Osteoblast (primary cell): ENCODE data around the gene RBM19. TPM values are rescaled to one million over a fixed set of nuclear protein-coding genes. Genes with fewer than 3 reads are reported as not detected.

ENCODE experiments used
- DNase-seq: peaks from one replicate; pipeline ENCODE4 v3.0.0; 2011; ENCODE audit warnings: low spot score, mixed read lengths; ENCODE audit not compliant: insufficient read length; ENCODE audit errors: missing footprints
- H2AFZ ChIP-seq: 2 replicates; pipeline ENCODE4 v1.6.0; 2011; ENCODE audit warnings: mild to moderate bottlenecking, low read length
- H3K27ac ChIP-seq: 2 replicates; pipeline ENCODE4 v1.5.1; 2011; ENCODE audit warnings: mild to moderate bottlenecking, low read depth, low read length, moderate library complexity
- H3K27me3 ChIP-seq: 2 replicates; pipeline ENCODE4 v1.6.0; 2012; ENCODE audit warnings: mild to moderate bottlenecking, control low read depth, inconsistent platforms, low read length, moderate library complexity; ENCODE audit not compliant: insufficient read depth
- H3K36me3 ChIP-seq: 2 replicates; pipeline ENCODE4 v1.5.1; 2011; ENCODE audit warnings: mild to moderate bottlenecking, low read length, control low read depth, moderate library complexity; ENCODE audit not compliant: insufficient read depth
- H3K4me1 ChIP-seq: 2 replicates; pipeline ENCODE4 v1.5.1; 2011; ENCODE audit warnings: mild to moderate bottlenecking, low read length, control low read depth, moderate library complexity; ENCODE audit not compliant: insufficient read depth
- H3K4me2 ChIP-seq: 2 replicates; pipeline ENCODE4 v1.6.0; 2011; ENCODE audit warnings: mild to moderate bottlenecking, low read length; ENCODE audit not compliant: insufficient read depth
- H3K4me3 ChIP-seq: fragments of 200-600 bp; sonication (generic); 3 replicates; pipeline ENCODE4 v1.5.1; 2012; ENCODE audit warnings: mild to moderate bottlenecking, low read length, inconsistent platforms; ENCODE audit not compliant: insufficient read depth
- H3K79me2 ChIP-seq: 2 replicates; pipeline ENCODE4 v1.6.0; 2012; ENCODE audit warnings: mild to moderate bottlenecking, low read length, control low read depth, inconsistent platforms; ENCODE audit not compliant: insufficient read depth
- H3K9me3 ChIP-seq: 2 replicates; pipeline ENCODE4 v1.5.1; 2011; ENCODE audit warnings: low read depth, low read length, control low read depth
- H4K20me1 ChIP-seq: 2 replicates; pipeline ENCODE4 v1.6.0; 2012; ENCODE audit warnings: mild to moderate bottlenecking, low read length, control low read depth; ENCODE audit not compliant: insufficient read depth
- total RNA-seq: library from RNA; depleted of rRNA; stranded (reverse); fragments of >200 nt; gene quantifications from 2 replicates; pipeline ENCODE4 v1.2.3, GENCODE V29; 2012
- TF ChIP-seq, protein P1 (sequence below): IDR thresholded peaks from 2 replicates; pipeline ENCODE4 v1.5.1; 2011; ENCODE audit warnings: mild to moderate bottlenecking, low read depth, low read length, moderate library complexity; ENCODE audit errors: extremely low read depth

The RBM19 gene
- total RNA-seq, 1 donor: 27.5 TPM

DNA sequence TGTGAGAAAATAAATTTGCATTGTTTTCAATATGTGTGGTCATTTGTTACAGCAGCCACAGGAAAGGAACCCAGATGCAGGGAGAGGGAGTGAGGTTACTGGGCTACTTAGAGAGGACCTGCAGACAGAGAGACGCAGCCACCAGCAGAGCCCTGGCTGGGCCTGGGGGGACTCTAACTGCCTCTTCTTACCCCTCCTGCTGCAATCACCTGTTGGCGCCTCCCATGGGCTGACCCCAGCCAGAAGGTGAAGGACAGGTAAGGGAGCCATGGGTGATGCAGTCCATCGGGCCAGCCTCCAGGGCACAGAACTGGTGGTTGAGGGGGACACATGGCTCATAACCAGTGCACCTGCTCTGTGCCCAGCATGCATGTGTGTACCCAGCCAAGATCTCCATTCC lies 15.8 kb upstream of the RBM19 start:
- H3K27ac ChIP-seq: no peak overlapping the region
- H3K79me2 ChIP-seq: no peaks in the 10 kb centered on the region

DNA sequence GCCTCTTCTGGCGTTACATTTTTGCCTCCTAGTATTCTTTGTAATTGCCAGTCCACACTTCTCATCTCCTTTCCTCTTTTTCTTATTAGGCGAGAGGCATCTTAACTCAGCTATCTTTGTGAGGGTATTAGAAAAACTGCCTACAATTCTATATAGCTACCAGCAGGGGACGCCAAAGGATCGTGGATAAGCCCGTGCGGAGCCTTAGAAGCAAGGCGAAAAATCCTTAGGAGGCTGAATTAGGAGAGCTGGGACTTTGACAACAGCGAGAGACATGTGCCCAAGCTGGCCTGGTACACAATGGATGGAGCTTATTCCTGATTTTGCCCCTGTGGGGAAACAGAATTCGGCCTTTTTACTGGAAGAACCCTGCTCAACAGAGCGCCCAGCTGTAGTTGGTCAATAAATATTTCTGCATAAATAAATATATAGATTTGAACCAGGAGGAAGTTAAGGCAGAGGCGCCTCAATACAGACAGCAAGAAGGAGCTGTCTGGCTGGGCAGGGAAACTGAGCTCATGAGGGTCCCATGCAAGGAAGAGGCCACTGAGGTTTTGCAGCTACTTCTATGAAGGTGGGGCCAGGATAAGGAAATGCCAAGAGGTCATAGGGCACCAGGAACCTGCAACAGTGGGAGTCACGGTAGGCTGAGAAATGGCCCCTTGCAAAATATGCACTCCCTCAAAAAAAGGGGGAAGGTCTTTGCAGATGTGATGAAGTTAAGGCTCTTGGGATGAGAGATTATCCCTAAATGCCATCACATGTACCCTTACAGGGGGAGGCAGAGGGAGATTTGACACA lies 14.6 kb upstream of the RBM19 start:
- no peak overlapping the region for H3K4me2 ChIP-seq
- peak; percentile 63 for DNase-seq
- H3K79me2 ChIP-seq: no peaks in the 10 kb centered on the region
- H3K9me3 ChIP-seq: no peaks in the 10 kb centered on the region
- no peak overlapping the region for H3K27ac ChIP-seq
- H4K20me1 ChIP-seq: no peaks in the 10 kb centered on the region
- TF ChIP-seq, protein P1, sequence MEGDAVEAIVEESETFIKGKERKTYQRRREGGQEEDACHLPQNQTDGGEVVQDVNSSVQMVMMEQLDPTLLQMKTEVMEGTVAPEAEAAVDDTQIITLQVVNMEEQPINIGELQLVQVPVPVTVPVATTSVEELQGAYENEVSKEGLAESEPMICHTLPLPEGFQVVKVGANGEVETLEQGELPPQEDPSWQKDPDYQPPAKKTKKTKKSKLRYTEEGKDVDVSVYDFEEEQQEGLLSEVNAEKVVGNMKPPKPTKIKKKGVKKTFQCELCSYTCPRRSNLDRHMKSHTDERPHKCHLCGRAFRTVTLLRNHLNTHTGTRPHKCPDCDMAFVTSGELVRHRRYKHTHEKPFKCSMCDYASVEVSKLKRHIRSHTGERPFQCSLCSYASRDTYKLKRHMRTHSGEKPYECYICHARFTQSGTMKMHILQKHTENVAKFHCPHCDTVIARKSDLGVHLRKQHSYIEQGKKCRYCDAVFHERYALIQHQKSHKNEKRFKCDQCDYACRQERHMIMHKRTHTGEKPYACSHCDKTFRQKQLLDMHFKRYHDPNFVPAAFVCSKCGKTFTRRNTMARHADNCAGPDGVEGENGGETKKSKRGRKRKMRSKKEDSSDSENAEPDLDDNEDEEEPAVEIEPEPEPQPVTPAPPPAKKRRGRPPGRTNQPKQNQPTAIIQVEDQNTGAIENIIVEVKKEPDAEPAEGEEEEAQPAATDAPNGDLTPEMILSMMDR: peak; percentile 99
- no peaks in the 10 kb centered on the region for H3K4me1 ChIP-seq
- H3K4me3 ChIP-seq: no peak overlapping the region
- no peaks in the 10 kb centered on the region for H3K27me3 ChIP-seq
- no peaks in the 10 kb centered on the region for H3K36me3 ChIP-seq
- H2AFZ ChIP-seq: no peak overlapping the region

More for the DNA sequence above, 15.8 kb upstream of the RBM19 start:
- Histone ChIP-seq H3K4me2 (no peak overlapping the region), H2AFZ (no peak overlapping the region), H4K20me1 (no peaks in the 10 kb centered on the region), H3K4me1 (no peaks in the 10 kb centered on the region), H3K27me3 (no peaks in the 10 kb centered on the region), H3K4me3 (no peak overlapping the region), H3K36me3 (no peaks in the 10 kb centered on the region), H3K9me3 (no peaks in the 10 kb centered on the region)
- TF ChIP-seq, protein P1: no peak
- DNase-seq: no peak

DNA sequence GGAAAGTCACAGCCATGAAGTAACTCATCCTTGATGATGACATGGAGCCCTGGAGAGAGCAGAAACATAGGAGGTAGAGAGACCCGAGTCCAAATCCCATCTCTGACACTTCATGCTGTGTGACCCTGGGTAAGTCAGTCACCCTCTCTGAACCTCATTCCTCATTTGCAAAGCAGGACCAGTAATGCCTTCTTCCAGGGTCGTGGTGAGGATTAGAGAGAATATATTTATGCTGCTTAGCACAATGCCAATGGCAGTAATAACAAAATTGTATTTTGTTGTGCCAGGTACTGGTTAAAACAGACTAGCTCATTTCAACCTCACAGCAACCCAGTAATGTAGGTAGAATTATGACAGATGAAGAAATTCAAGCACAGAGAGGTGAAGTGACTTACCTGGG lies 13.9 kb upstream of the RBM19 start:
- Histone ChIP-seq H3K4me3 (no peak overlapping the region), H3K4me2 (no peak overlapping the region), H2AFZ (no peak overlapping the region), H3K36me3 (no peaks in the 10 kb centered on the region), H3K27me3 (peaks cover 1% of the 10 kb centered on the region), H3K4me1 (no peaks in the 10 kb centered on the region), H3K79me2 (no peaks in the 10 kb centered on the region), H3K27ac (no peak overlapping the region), H3K9me3 (no peaks in the 10 kb centered on the region), H4K20me1 (no peaks in the 10 kb centered on the region)
- DNase-seq: no peak
- TF ChIP-seq, protein P1: no peak

DNA sequence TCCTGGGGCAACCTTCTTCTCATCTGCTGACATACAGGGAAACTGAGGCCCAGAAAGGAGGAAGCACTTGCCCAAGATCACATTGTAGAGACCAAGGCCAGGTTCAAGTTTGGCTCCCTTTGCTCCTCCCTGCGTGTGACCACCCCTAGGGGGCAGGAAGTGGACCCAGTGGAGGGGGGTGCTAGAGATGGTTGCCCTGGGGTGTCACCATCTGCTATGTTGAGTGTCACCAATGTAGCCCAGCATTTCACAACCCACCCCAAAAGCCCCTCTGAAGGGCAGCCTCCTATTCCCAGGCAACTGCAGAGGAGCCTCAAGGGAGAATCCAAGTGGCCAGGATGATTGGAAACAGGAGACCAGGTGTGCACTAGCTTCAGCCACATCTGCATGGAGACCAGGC lies 12.0 kb upstream of the RBM19 start:
- DNase-seq: no peak
- TF ChIP-seq, protein P1: no peak
- Histone ChIP-seq H3K27ac (no peak overlapping the region), H4K20me1 (no peaks in the 10 kb centered on the region), H3K79me2 (no peaks in the 10 kb centered on the region), H3K4me1 (no peaks in the 10 kb centered on the region), H3K36me3 (no peaks in the 10 kb centered on the region), H3K4me3 (no peak overlapping the region), H3K27me3 (peaks cover 5% of the 10 kb centered on the region), H2AFZ (no peak overlapping the region), H3K9me3 (no peaks in the 10 kb centered on the region), H3K4me2 (no peak overlapping the region)
